B cell (primary cell): ENCODE data around the gene DIPK1A.

Experiments used
- CTCF ChIP-seq: fragments of 200-600 bp; IDR thresholded peaks from one replicate; pipeline ENCODE4 v1.8.0; 2022; ENCODE audit warnings: antibody characterized with exemption, mild to moderate bottlenecking
- EZH2 ChIP-seq: IDR thresholded peaks from 2 replicates; pipeline ENCODE4 v1.6.1; 2012; ENCODE audit warnings: borderline replicate concordance, low read depth, mild to moderate bottlenecking, moderate library complexity, low read length; ENCODE audit not compliant: insufficient read depth, poor library complexity, severe bottlenecking

GRCh38 chr1:92972409-92973129 is 11.3 kb upstream of the DIPK1A start:
- no peak for TF ChIP-seq CTCF
- no peak for TF ChIP-seq EZH2
